ENCODE results near the gene GLRA3. TPM values are rescaled to one million over a fixed set of nuclear protein-coding genes. Genes with fewer than 3 reads are reported as not detected.
A peak's percentile ranks its signal among the peaks of the same experiment; 100 is the strongest.
"Not testable (repeated sequence)": the region's sequence is repeated elsewhere in the genome, so short reads cannot be mapped to it uniquely, and the experiment has no call there.

The GLRA3 gene
- total RNA-seq, 6 experiments from 2014 or later, result not detected

DNA sequence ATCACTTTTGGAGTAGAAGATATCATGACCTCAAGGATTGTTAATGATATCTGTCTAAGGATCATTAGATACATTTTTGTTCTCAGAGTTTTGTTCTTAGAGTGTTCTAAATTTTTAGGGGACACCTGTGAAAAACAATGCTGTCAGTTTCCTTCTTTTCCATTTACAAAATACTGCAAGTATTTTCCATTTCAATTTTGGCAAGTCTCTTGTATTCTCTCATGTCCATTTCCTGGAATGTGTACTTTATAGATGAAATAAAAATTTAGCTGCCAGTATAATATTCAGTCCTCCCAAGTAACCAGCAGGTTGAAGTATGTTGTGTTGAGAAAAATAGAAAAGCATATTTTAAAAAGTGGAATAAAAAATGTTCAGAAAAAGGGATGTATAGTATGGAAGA, 188.9 kb downstream of the GLRA3 start:
- Histone ChIP-seq H3K27me3 (no peaks in the 10 kb centered on the region), H3K4me3 (no peak overlapping the region), H3K9me3 (no peaks in the 10 kb centered on the region), H3K36me3 (no peaks in the 10 kb centered on the region), H3K4me1 (no peaks in the 10 kb centered on the region), H3K27ac (no peak overlapping the region)
- intact Hi-C loops (cut with DNase I), result no loop called here
- DNase-seq (no peak), ATAC-seq (no peak)
- TF ChIP-seq CTCF (IDR thresholded peaks at IDR 0.05) (no peak), POLR2A (IDR thresholded peaks at IDR 0.05) (no peak)

GRCh38 chr4:174635732-174636131, 193.3 kb downstream of the GLRA3 start:
- intact Hi-C loops (cut with DNase I), result loop anchor here in 1 of 2 donors (10.0 kb wide), 1 partner anchor 271 kb away; no protein-coding TSS in a partner anchor
- DNase-seq, result no peak
- no peaks in the 10 kb centered on the region for H3K36me3 ChIP-seq
- no peak for ATAC-seq
- no peak for TF ChIP-seq POLR2A (IDR thresholded peaks at IDR 0.05)
- TF ChIP-seq CTCF (IDR thresholded peaks at IDR 0.05), result no peak
- no peaks in the 10 kb centered on the region for H3K4me1 ChIP-seq
- 100% methylated on average over 1 of the region's 1 CpG for WGBS (ENCODE audit: insufficient coverage, low coverage, low lambda C conversion rate, missing lambda C conversion rate)
- no peaks in the 10 kb centered on the region for H3K27me3 ChIP-seq
- H3K9me3 ChIP-seq, result no peaks in the 10 kb centered on the region
- H3K4me3 ChIP-seq, result no peak overlapping the region
- no peak overlapping the region for H3K27ac ChIP-seq

GRCh38 chr4:174633399-174633798, 195.6 kb downstream of the GLRA3 start:
- DNase-seq (no peak), ATAC-seq (no peak)
- intact Hi-C loops (cut with DNase I), result loop anchor here in 1 of 2 donors (10.0 kb wide), 1 partner anchor 269 kb away; no protein-coding TSS in a partner anchor
- Histone ChIP-seq H3K27ac (no peak overlapping the region), H3K4me1 (no peaks in the 10 kb centered on the region), H3K4me3 (no peak overlapping the region), H3K9me3 (no peaks in the 10 kb centered on the region), H3K27me3 (no peaks in the 10 kb centered on the region), H3K36me3 (no peaks in the 10 kb centered on the region)
- WGBS (ENCODE audit: insufficient coverage, low coverage, low lambda C conversion rate, missing lambda C conversion rate), result 75% methylated on average over 1 of the region's 1 CpG
- TF ChIP-seq POLR2A (IDR thresholded peaks at IDR 0.05), result no peak
- no peak for TF ChIP-seq CTCF (IDR thresholded peaks at IDR 0.05)

GRCh38 chr4:174631901-174632758, 196.9 kb downstream of the GLRA3 start:
- 19% methylated on average over 2 of the region's 2 CpGs for WGBS (ENCODE audit: insufficient coverage, low coverage, low lambda C conversion rate, missing lambda C conversion rate)
- no peaks in the 10 kb centered on the region for H3K36me3 ChIP-seq
- peak; percentile 69 to 82 (median 79) for ATAC-seq
- intact Hi-C loops (cut with DNase I), result loop anchor here in 1 of 2 donors (10.0 kb wide), 1 partner anchor 267 kb away; no protein-coding TSS in a partner anchor
- H3K9me3 ChIP-seq, result no peaks in the 10 kb centered on the region
- no peaks in the 10 kb centered on the region for H3K4me1 ChIP-seq
- DNase-seq, result no peak
- H3K27me3 ChIP-seq, result no peaks in the 10 kb centered on the region
- TF ChIP-seq CTCF (IDR thresholded peaks at IDR 0.05), result peak; percentile 71 to 87 (median 80)
- TF ChIP-seq POLR2A (IDR thresholded peaks at IDR 0.05), result no peak
- H3K27ac ChIP-seq, result no peak overlapping the region
- no peak overlapping the region for H3K4me3 ChIP-seq

DNA sequence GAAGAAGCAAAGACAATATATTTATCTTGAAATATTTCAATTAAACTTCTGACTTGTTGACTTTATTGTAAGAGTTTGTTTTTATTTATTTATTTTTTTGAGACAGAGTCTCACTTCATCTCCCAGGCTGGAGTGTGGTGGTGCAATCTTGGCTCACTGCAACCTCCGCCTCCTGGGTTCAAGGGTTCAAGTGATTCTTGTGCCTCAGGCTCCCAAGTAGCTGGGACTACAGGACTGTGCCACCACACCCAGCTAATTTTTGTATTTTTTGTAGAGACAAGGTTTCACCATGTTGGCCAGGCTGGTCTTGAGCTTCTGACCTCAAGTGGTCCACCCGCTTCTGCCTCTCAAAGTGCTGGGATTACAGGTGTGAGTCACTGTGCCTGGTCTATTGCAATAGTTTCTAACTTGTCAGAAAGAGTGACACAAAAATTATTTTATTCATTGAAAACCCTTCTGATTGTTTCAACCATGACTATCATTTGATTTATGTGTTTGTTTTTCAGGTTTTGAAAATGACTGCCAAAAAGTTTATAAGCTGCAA, 199.1 kb downstream of the GLRA3 start:
- H3K27ac ChIP-seq, H3K4me3 ChIP-seq, H3K36me3 ChIP-seq, H3K27me3 ChIP-seq, DNase-seq, H3K4me1 ChIP-seq, H3K9me3 ChIP-seq, ATAC-seq: not testable (repeated sequence)
- WGBS (ENCODE audit: insufficient coverage, low coverage, low lambda C conversion rate, missing lambda C conversion rate), result 93% methylated on average over 2 of the region's 2 CpGs
- intact Hi-C loops (cut with DNase I), result loop anchor here (10.0 kb wide), 1 partner anchor 265 kb away; no protein-coding TSS in a partner anchor
